ENCODE data around the gene CA7.
"Not testable (repeated sequence)": the region's sequence is repeated elsewhere in the genome, so short reads cannot be mapped to it uniquely, and the experiment has no call there.

CA7 gene

GRCh38 chr16:66846266-66846665 is 2.1 kb downstream of the CA7 start:
- in situ Hi-C loops (cut with MboI; ENCODE audit: low sequenced_read_pairs): no loop called here

- in situ Hi-C loops (cut with MboI; ENCODE audit: low sequenced_read_pairs): no loop called here
Observed at GRCh38 chr16:66846831-66847230, 2.6 kb downstream of the CA7 start.

- in situ Hi-C loops (cut with MboI; ENCODE audit: low sequenced_read_pairs): no loop called here
Observed at GRCh38 chr16:66847533-66848067, 3.4 kb downstream of the CA7 start.

- in situ Hi-C loops (cut with MboI; ENCODE audit: low sequenced_read_pairs): no loop called here
Observed at GRCh38 chr16:66848172-66848571, 4.0 kb downstream of the CA7 start.

GRCh38 chr16:66849021-66849420 is 4.8 kb downstream of the CA7 start:
- in situ Hi-C loops (cut with MboI; ENCODE audit: low sequenced_read_pairs): no loop called here

GRCh38 chr16:66849549-66849948 is 5.3 kb downstream of the CA7 start:
- in situ Hi-C loops (cut with MboI; ENCODE audit: low sequenced_read_pairs): no loop called here

- in situ Hi-C loops (cut with MboI; ENCODE audit: low sequenced_read_pairs): no loop called here
Observed at GRCh38 chr16:66850115-66850815, 6.1 kb downstream of the CA7 start.

GRCh38 chr16:66851166-66851964 is 7.2 kb downstream of the CA7 start:
- in situ Hi-C loops (cut with MboI; ENCODE audit: low sequenced_read_pairs): no loop called here

- in situ Hi-C loops (cut with MboI; ENCODE audit: low sequenced_read_pairs): no loop called here
Observed at GRCh38 chr16:66853261-66854139, 9.3 kb downstream of the CA7 start.

- in situ Hi-C loops (cut with MboI; ENCODE audit: low sequenced_read_pairs): no loop called here
Observed at GRCh38 chr16:66856184-66856730, 12.0 kb downstream of the CA7 start.

- in situ Hi-C loops (cut with MboI; ENCODE audit: low sequenced_read_pairs): no loop called here
Observed at GRCh38 chr16:66856801-66857200, 12.6 kb downstream of the CA7 start.

- in situ Hi-C loops (cut with MboI; ENCODE audit: low sequenced_read_pairs): no loop called here
Observed at GRCh38 chr16:66857437-66857836, 13.2 kb downstream of the CA7 start.

GRCh38 chr16:66858740-66859396 is 14.7 kb downstream of the CA7 start:
- in situ Hi-C loops (cut with MboI; ENCODE audit: low sequenced_read_pairs): no loop called here

- in situ Hi-C loops (cut with MboI; ENCODE audit: low sequenced_read_pairs): no loop called here
Observed at GRCh38 chr16:66859397-66860068, 15.3 kb downstream of the CA7 start.

- in situ Hi-C loops (cut with MboI; ENCODE audit: low sequenced_read_pairs): no loop called here
Observed at GRCh38 chr16:66862023-66862520, 17.9 kb downstream of the CA7 start.

GRCh38 chr16:66863707-66864106 is 19.5 kb downstream of the CA7 start:
- in situ Hi-C loops (cut with MboI; ENCODE audit: low sequenced_read_pairs): no loop called here

- in situ Hi-C loops (cut with MboI; ENCODE audit: low sequenced_read_pairs): no loop called here
Observed at GRCh38 chr16:66869424-66869823, 25.2 kb downstream of the CA7 start.

GRCh38 chr16:66871363-66871762 is 27.1 kb downstream of the CA7 start:
- in situ Hi-C loops (cut with MboI; ENCODE audit: low sequenced_read_pairs): not testable (repeated sequence)

- in situ Hi-C loops (cut with MboI; ENCODE audit: low sequenced_read_pairs): no loop called here
Observed at GRCh38 chr16:66871840-66872239, 27.6 kb downstream of the CA7 start.

- in situ Hi-C loops (cut with MboI; ENCODE audit: low sequenced_read_pairs): no loop called here
Observed at GRCh38 chr16:66872559-66872942, 28.3 kb downstream of the CA7 start.
